ENCODE measurements around the gene ARL3.

DNA sequence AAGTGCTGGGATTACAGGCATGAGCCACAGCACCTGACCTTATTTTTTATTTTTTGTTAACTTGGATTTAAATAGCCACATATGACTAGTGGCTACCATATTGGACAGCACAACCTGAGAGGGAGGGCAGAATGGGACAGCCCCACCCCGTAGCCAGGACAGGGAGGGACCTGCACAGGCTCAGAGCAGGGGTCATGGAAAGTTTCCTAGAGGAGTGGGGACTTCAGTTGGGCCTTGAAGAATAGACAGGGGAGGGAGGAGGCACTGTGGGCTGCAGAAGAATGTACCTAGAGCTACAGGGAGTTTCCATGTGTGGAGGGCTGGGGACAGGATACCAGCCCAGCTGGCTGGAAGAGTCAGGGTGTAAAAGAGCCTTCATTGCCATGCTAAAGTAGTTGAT is 61.1 kb downstream of the ARL3 start:
- TF ChIP-seq SUZ12 (IDR thresholded peaks at IDR 0.05; ENCODE audit: extremely low read depth, insufficient read depth, insufficient read length) (no peak), ZNF274 (IDR thresholded peaks at IDR 0.05; ENCODE audit: low read depth, low read length) (no peak), YY1 (IDR thresholded peaks at IDR 0.05; ENCODE audit: insufficient read depth, insufficient read length) (no peak)

Measured in NT2/D1 (cell line).